ENCODE data around the gene SCN4A.

- TF ChIP-seq, protein P1, sequence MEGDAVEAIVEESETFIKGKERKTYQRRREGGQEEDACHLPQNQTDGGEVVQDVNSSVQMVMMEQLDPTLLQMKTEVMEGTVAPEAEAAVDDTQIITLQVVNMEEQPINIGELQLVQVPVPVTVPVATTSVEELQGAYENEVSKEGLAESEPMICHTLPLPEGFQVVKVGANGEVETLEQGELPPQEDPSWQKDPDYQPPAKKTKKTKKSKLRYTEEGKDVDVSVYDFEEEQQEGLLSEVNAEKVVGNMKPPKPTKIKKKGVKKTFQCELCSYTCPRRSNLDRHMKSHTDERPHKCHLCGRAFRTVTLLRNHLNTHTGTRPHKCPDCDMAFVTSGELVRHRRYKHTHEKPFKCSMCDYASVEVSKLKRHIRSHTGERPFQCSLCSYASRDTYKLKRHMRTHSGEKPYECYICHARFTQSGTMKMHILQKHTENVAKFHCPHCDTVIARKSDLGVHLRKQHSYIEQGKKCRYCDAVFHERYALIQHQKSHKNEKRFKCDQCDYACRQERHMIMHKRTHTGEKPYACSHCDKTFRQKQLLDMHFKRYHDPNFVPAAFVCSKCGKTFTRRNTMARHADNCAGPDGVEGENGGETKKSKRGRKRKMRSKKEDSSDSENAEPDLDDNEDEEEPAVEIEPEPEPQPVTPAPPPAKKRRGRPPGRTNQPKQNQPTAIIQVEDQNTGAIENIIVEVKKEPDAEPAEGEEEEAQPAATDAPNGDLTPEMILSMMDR (IDR thresholded peaks at IDR 0.05; ENCODE audit: borderline replicate concordance, extremely low read depth, low read length, poor library complexity, severe bottlenecking): no peak
- TF ChIP-seq EZH2 (IDR thresholded peaks at IDR 0.05; ENCODE audit: borderline replicate concordance, low read depth, low read length, severe bottlenecking): no peak
These were observed 9.6 kb downstream of the SCN4A start for GRCh38 chr17:63963123-63963522.

All from DND-41 (cell line).